H1 (cell line): ENCODE measurements around the gene TRDN. TPM values are rescaled to one million over a fixed set of nuclear protein-coding genes. Genes with fewer than 3 reads are reported as not detected.

ENCODE experiments used
- CTCF ChIA-PET: fragments of 300-600 bp; sonication (Branson Sonifier 250); formaldehyde crosslinking; loops from one replicate; lab custom pipeline; 2021; ENCODE audit not compliant: partially characterized antibody; lab: Charles Lee
- POLR2A ChIA-PET: fragments of 300-600 bp; sonication (Branson Sonifier 250); formaldehyde crosslinking; loops from one replicate; lab custom pipeline; 2021; ENCODE audit warnings: inconsistent platforms; ENCODE audit not compliant: partially characterized antibody; lab: Charles Lee
- DNase-seq, 2 experiments: peaks; one replicate each; pipeline versions ENCODE4 v3.0.0 to v3.0.0-alpha.2; 2010 to 2022; ENCODE audit warnings: low spot score in 2 of 2, low read depth in 1 of 2, mixed read lengths in 1 of 2
- FAIRE-seq: peaks from 2 replicates; lab custom pipeline; 2011; peaks lifted over from hg19 to GRCh38; lab: Jason Lieb, UNC
- H2AFZ ChIP-seq: 2 replicates; pipeline ENCODE4 v1.8.1; 2012; ENCODE audit warnings: low read length, inconsistent platforms
- H2AK5ac ChIP-seq: 2 replicates; pipeline ENCODE4 v1.6.1; 2013; ENCODE audit warnings: low read depth, low read length
- H2BK120ac ChIP-seq: replicated peaks from 2 replicates; pipeline ENCODE3; 2013; ENCODE audit warnings: low read depth, low read length, inconsistent platforms
- H2BK12ac ChIP-seq: 2 replicates; pipeline ENCODE4 v1.6.1; 2013; ENCODE audit warnings: low read depth, low read length
- H2BK15ac ChIP-seq: 2 replicates; pipeline ENCODE4 v1.6.1; 2013; ENCODE audit warnings: low read length
- H2BK20ac ChIP-seq: 2 replicates; pipeline ENCODE4 v1.6.1; 2013; ENCODE audit warnings: low read length
- H2BK5ac ChIP-seq: 2 replicates; pipeline ENCODE4 v1.6.1; 2013; ENCODE audit warnings: low read depth, low read length
- H3K14ac ChIP-seq: 2 replicates; pipeline ENCODE4 v1.6.1; 2013; ENCODE audit warnings: inconsistent platforms; ENCODE audit not compliant: insufficient read length
- H3K18ac ChIP-seq: 2 replicates; pipeline ENCODE4 v1.6.1; 2013; ENCODE audit warnings: low read length; ENCODE audit errors: extremely low read depth
- H3K23ac ChIP-seq: 2 replicates; pipeline ENCODE4 v1.6.1; 2013; ENCODE audit warnings: inconsistent platforms; ENCODE audit not compliant: insufficient read length
- H3K23me2 ChIP-seq: 2 replicates; pipeline ENCODE4 v1.6.1; 2013; ENCODE audit warnings: low read depth, low read length
- H3K27ac ChIP-seq: 2 replicates; pipeline ENCODE4 v1.6.1; 2011; ENCODE audit warnings: low read depth, low read length, inconsistent platforms
- H3K27me3 ChIP-seq, 4 experiments: replicated peaks in 1 of 4; 1 replicate in 1 of 4; 2 replicates in 3 of 4; pipeline versions ENCODE4 v1.6.1 to v1.8.1; 2011 to 2013; ENCODE audit warnings: low read length in 3 of 4, mild to moderate bottlenecking in 3 of 4, inconsistent platforms in 2 of 4, mixed read lengths in 2 of 4, moderate library complexity in 1 of 4; ENCODE audit not compliant: control insufficient read depth in 3 of 4, insufficient read depth in 3 of 4; ENCODE audit errors: extremely low read depth in 1 of 4
- H3K36me3 ChIP-seq, 4 experiments: 2 replicates each; pipeline versions ENCODE4 v1.6.1 to v1.8.1; 2011 to 2013; ENCODE audit warnings: mild to moderate bottlenecking in 4 of 4, low read length in 3 of 4, moderate library complexity in 2 of 4, control low read depth in 1 of 4, inconsistent platforms in 1 of 4; ENCODE audit not compliant: insufficient read depth in 4 of 4, control insufficient read depth in 2 of 4
- H3K4ac ChIP-seq: replicated peaks from 2 replicates; pipeline ENCODE3; 2013; ENCODE audit warnings: low read length, low read depth, mixed read lengths, inconsistent platforms; ENCODE audit not compliant: insufficient read length
- H3K4me1 ChIP-seq, 4 experiments: replicated peaks in 1 of 4; 1 replicate in 1 of 4; 2 replicates in 3 of 4; pipeline versions ENCODE4 v1.6.1 to v1.8.1; 2011 to 2013; ENCODE audit warnings: low read length in 3 of 4, inconsistent platforms in 2 of 4, mixed read lengths in 1 of 4; ENCODE audit not compliant: insufficient read depth in 4 of 4, control insufficient read depth in 3 of 4
- H3K4me2 ChIP-seq, 2 experiments: 2 replicates each; pipeline versions ENCODE4 v1.6.1 to v1.8.1; 2011 to 2013; ENCODE audit warnings: low read depth in 2 of 2, low read length in 2 of 2, control low read depth in 1 of 2, inconsistent platforms in 1 of 2, mild to moderate bottlenecking in 1 of 2; ENCODE audit not compliant: insufficient read depth in 1 of 2
- H3K4me3 ChIP-seq, 4 experiments: fragments of 200-600, 300-600 bp in 1 of 4; sonication (generic), shearing (Covaris generic), sonication (Bioruptor Twin) in 1 of 4; 2 replicates each; pipeline versions ENCODE4 v1.5.1 to v1.8.1; 2011 to 2016; ENCODE audit warnings: low read length in 4 of 4, low read depth in 3 of 4, control low read depth in 2 of 4, inconsistent platforms in 2 of 4, mild to moderate bottlenecking in 2 of 4, mixed read lengths in 1 of 4, moderate library complexity in 1 of 4; ENCODE audit not compliant: insufficient read depth in 2 of 4; ENCODE audit errors: extremely low read depth in 1 of 4
- H3K56ac ChIP-seq: replicated peaks from 2 replicates; pipeline ENCODE3; 2013; ENCODE audit warnings: low read depth, mild to moderate bottlenecking, mixed read lengths, low read length, inconsistent platforms; ENCODE audit not compliant: insufficient read length
- H3K79me1 ChIP-seq: 2 replicates; pipeline ENCODE4 v1.6.1; 2013; ENCODE audit warnings: low read depth, low read length, control low read depth
- H3K79me2 ChIP-seq, 2 experiments: 2 replicates each; pipeline versions ENCODE4 v1.6.1 to v1.8.1; 2012 to 2013; ENCODE audit warnings: low read length in 2 of 2, mild to moderate bottlenecking in 2 of 2, inconsistent platforms in 1 of 2; ENCODE audit not compliant: insufficient read depth in 2 of 2, control insufficient read depth in 1 of 2
- H3K9ac ChIP-seq, 4 experiments: replicated peaks in 1 of 4; 1 replicate in 1 of 4; 2 replicates in 3 of 4; pipeline versions ENCODE4 v1.6.1 to v1.8.1; 2011 to 2013; ENCODE audit warnings: low read depth in 3 of 4, low read length in 3 of 4, control low read depth in 2 of 4, mild to moderate bottlenecking in 2 of 4, moderate library complexity in 2 of 4, inconsistent platforms in 1 of 4; ENCODE audit errors: extremely low read depth in 1 of 4
- H3K9me3 ChIP-seq, 2 experiments: 2 replicates each; pipeline versions ENCODE4 v1.6.1 to v1.8.1; 2012 to 2013; ENCODE audit warnings: mild to moderate bottlenecking in 2 of 2, moderate library complexity in 2 of 2, control low read depth in 1 of 2, inconsistent platforms in 1 of 2, low read depth in 1 of 2, low read length in 1 of 2, mixed read lengths in 1 of 2; ENCODE audit not compliant: insufficient read depth in 2 of 2
- H4K20me1 ChIP-seq, 2 experiments: replicated peaks in 1 of 2; 2 replicates each; pipeline versions ENCODE3 to v1.8.1; 2011 to 2013; ENCODE audit warnings: inconsistent platforms in 2 of 2, low read length in 2 of 2, mild to moderate bottlenecking in 1 of 2; ENCODE audit not compliant: insufficient read depth in 2 of 2, control insufficient read depth in 1 of 2
- H4K5ac ChIP-seq: 2 replicates; pipeline ENCODE4 v1.6.1; 2013; ENCODE audit warnings: low read length, low read depth, mixed read lengths, inconsistent platforms; ENCODE audit not compliant: insufficient read length
- H4K8ac ChIP-seq: 2 replicates; pipeline ENCODE4 v1.8.0; 2013; ENCODE audit warnings: mild to moderate bottlenecking, moderate library complexity, low read length, inconsistent platforms; ENCODE audit not compliant: insufficient read depth; ENCODE audit errors: extremely low read depth
- H4K91ac ChIP-seq: replicated peaks from 2 replicates; pipeline ENCODE3; 2013; ENCODE audit warnings: low read length, mixed read lengths, inconsistent platforms; ENCODE audit not compliant: insufficient read length
- BCL11A ChIP-seq, 2 experiments: IDR thresholded peaks; one replicate each; pipeline ENCODE4 v1.6.1; 2011; ENCODE audit warnings: low read depth in 2 of 2, low read length in 2 of 2, mild to moderate bottlenecking in 2 of 2
- CBX5 ChIP-seq: fragments of 300-800, 300-1000 bp; sonication (generic); IDR thresholded peaks from 2 replicates; pipeline ENCODE4 v1.7.1; 2016; ENCODE audit warnings: antibody characterized with exemption, low read length, low read depth
- CTBP2 ChIP-seq: IDR thresholded peaks from 2 replicates; pipeline ENCODE4 v1.7.0; 2011; ENCODE audit warnings: borderline replicate concordance, mild to moderate bottlenecking, moderate library complexity, mixed read lengths, low read length; ENCODE audit not compliant: insufficient read depth, insufficient read length
- HDAC2 ChIP-seq, 2 experiments: fragments of 300-600 bp in 1 of 2; sonication (generic) in 1 of 2; IDR thresholded peaks; 2 replicates each; pipeline ENCODE4 v1.6.1; 2011 to 2012; ENCODE audit warnings: low read depth in 2 of 2, low read length in 2 of 2, mild to moderate bottlenecking in 2 of 2, moderate library complexity in 2 of 2, borderline replicate concordance in 1 of 2, inconsistent platforms in 1 of 2
- KDM4A ChIP-seq: IDR thresholded peaks from one replicate; pipeline ENCODE4 v1.7.1; 2012; ENCODE audit warnings: low read depth, mild to moderate bottlenecking, moderate library complexity, low read length, inconsistent platforms; ENCODE audit not compliant: severe bottlenecking
- NRF1 ChIP-seq: IDR thresholded peaks from 2 replicates; pipeline ENCODE4 v1.6.1; 2011; ENCODE audit warnings: mild to moderate bottlenecking, low read depth, low read length, improper control_type of control experiment
- POLR2A ChIP-seq, 2 experiments: IDR thresholded peaks; 1 replicate in 1 of 2; 2 replicates in 1 of 2; pipeline ENCODE4 v1.6.1; 2011; ENCODE audit warnings: low read depth in 2 of 2, low read length in 2 of 2, mild to moderate bottlenecking in 2 of 2; ENCODE audit errors: control extremely low read depth in 1 of 2
- POLR2AphosphoS5 ChIP-seq: IDR thresholded peaks from 2 replicates; pipeline ENCODE4 v1.6.1; 2011; ENCODE audit warnings: low read depth, low read length
- POU5F1 ChIP-seq: IDR thresholded peaks from 2 replicates; pipeline ENCODE4 v1.6.1; 2011; ENCODE audit warnings: low read depth, mild to moderate bottlenecking, low read length, moderate library complexity
- RAD21 ChIP-seq, 2 experiments: IDR thresholded peaks in 1 of 2; conservative IDR thresholded peaks in 1 of 2; 2 replicates each; pipeline ENCODE4 v1.6.1; 2011; ENCODE audit warnings: low read depth in 2 of 2, low read length in 2 of 2, improper control_type of control experiment in 1 of 2, inconsistent platforms in 1 of 2, mild to moderate bottlenecking in 1 of 2, moderate library complexity in 1 of 2
- SP2 ChIP-seq: IDR thresholded peaks from 2 replicates; pipeline ENCODE4 v1.6.1; 2012; ENCODE audit warnings: mild to moderate bottlenecking, low read length, inconsistent platforms
- USF2 ChIP-seq: IDR thresholded peaks from 2 replicates; pipeline ENCODE4 v1.6.1; 2011; ENCODE audit warnings: low read length, improper control_type of control experiment
- WGBS, 2 experiments: shearing (Covaris generic) in 1 of 2; methylation state at CpG; one replicate each; pipeline versions ENCODE4 v1.1.6 to v1.1.7; 2013 to 2015; ENCODE audit warnings: low lambda C conversion rate in 2 of 2, mixed read lengths in 2 of 2, inconsistent platforms in 1 of 2, low coverage in 1 of 2, missing lambda C conversion rate in 1 of 2; ENCODE audit not compliant: insufficient replicate concordance in 2 of 2, insufficient coverage in 1 of 2, insufficient read length in 1 of 2; ENCODE audit errors: extremely low coverage in 1 of 2, missing lambda C conversion rate in 1 of 2; 5-methylcytosine and 5-hydroxymethylcytosine counted together
- polyA plus RNA-seq, 7 experiments: library from polyadenylated mRNA; depleted of rRNA in 3 of 7; stranded (reverse) in 5 of 7; unstranded in 2 of 7; fragments of >200 nt in 5 of 7; fragments of 200-250 nt in 2 of 7; gene quantifications; 1 replicate in 5 of 7; 2 replicates in 1 of 7; 4 replicates in 1 of 7; pipeline versions ENCODE4 v1.2.1 to v1.2.3, GENCODE V29; 2011 to 2013; ENCODE audit warnings: missing spikeins in 2 of 7, mixed read lengths in 2 of 7
- total RNA-seq: library from RNA; stranded (reverse); fragmentation: NEBNext Ultra II Directional; extraction: Animal tissue kit (Norgen Biotek cat#: 25700); gene quantifications from 2 replicates; pipeline ENCODE4 v1.2.1, GENCODE V29; 2021

TRDN gene
- total and polyA plus RNA-seq, 2 of the 8 experiments (the other 6 are each of a cell fraction or from before 2014, with no cell fraction given) = 1.6 to 41.6 TPM

GRCh38 chr6:123295672-123296071, 341.1 kb downstream of the TRDN start:
- H3K4me3 ChIP-seq = no peak overlapping the region
- no peaks in the 10 kb centered on the region for H3K27me3 ChIP-seq
- no peak for TF ChIP-seq POLR2AphosphoS5
- no peak for TF ChIP-seq KDM4A
- no peak for TF ChIP-seq POU5F1
- no peak for TF ChIP-seq USF2
- no peak for TF ChIP-seq BCL11A (IDR thresholded peaks at IDR 0.05; ENCODE audit: low read depth in 2 of 2, low read length in 2 of 2)
- no peak for TF ChIP-seq HDAC2 (IDR thresholded peaks at IDR 0.05; ENCODE audit: borderline replicate concordance in 1 of 2, low read depth in 2 of 2, low read length in 2 of 2)
- TF ChIP-seq SP2 = no peak
- no peak for TF ChIP-seq NRF1
- TF ChIP-seq RAD21 (IDR thresholded peaks at IDR 0.05 in 1 of 2, conservative IDR thresholded peaks at IDR 0.05 in 1 of 2; ENCODE audit: low read depth in 2 of 2, low read length in 2 of 2) = no peak
- TF ChIP-seq POLR2A (IDR thresholded peaks at IDR 0.05; ENCODE audit: control extremely low read depth in 1 of 2, low read depth in 2 of 2, low read length in 2 of 2) = no peak
- TF ChIP-seq CBX5 = no peak
- no peak for TF ChIP-seq CTBP2
- no peak overlapping the region for H4K91ac ChIP-seq
- no peak overlapping the region for H2BK120ac ChIP-seq
- H2AK5ac ChIP-seq = no peak overlapping the region
- DNase-seq = no peak
- no peak overlapping the region for H3K4ac ChIP-seq
- no peaks in the 10 kb centered on the region; a peak in 1 of 8 replicates for H3K36me3 ChIP-seq
- ChIA-PET POLR2A (no interaction called here), CTCF (interaction anchor here (0.6 to 1.0 kb wide), 2 partner anchors 21 to 426 kb away, joined by 3 to 5 read pairs; no protein-coding TSS in a partner anchor)
- H3K14ac ChIP-seq = no peak overlapping the region
- no peak overlapping the region for H2BK15ac ChIP-seq
- no peaks in the 10 kb centered on the region for H3K79me1 ChIP-seq
- no peaks in the 10 kb centered on the region for H3K4me1 ChIP-seq
- H3K79me2 ChIP-seq = no peaks in the 10 kb centered on the region
- no peak overlapping the region for H3K4me2 ChIP-seq
- H3K18ac ChIP-seq = no peak overlapping the region
- H4K8ac ChIP-seq = no peak overlapping the region
- WGBS, 2 experiments = 87% methylated on average over 8 of the region's 8 CpGs; no CpG with 5 or more reads in 1 of the 2 experiments
- H3K9ac ChIP-seq = no peak overlapping the region
- no peak overlapping the region for H4K5ac ChIP-seq
- no peak overlapping the region for H2BK5ac ChIP-seq
- H3K9me3 ChIP-seq = no peaks in the 10 kb centered on the region
- no peaks in the 10 kb centered on the region for H3K23me2 ChIP-seq
- H3K23ac ChIP-seq = no peak overlapping the region
- H3K56ac ChIP-seq = no peak overlapping the region
- no peak overlapping the region for H3K27ac ChIP-seq
- H4K20me1 ChIP-seq = no peaks in the 10 kb centered on the region
- H2AFZ ChIP-seq = no peak overlapping the region
- no peak for FAIRE-seq
- H2BK12ac ChIP-seq = no peak overlapping the region
- H2BK20ac ChIP-seq = no peak overlapping the region
